Measurements from ENCODE around the gene AHSP. TPM values are rescaled to one million over a fixed set of nuclear protein-coding genes. Genes with fewer than 3 reads are reported as not detected.

Gene AHSP
- total RNA-seq, 4 donors from 2014 or later = 4.7 TPM; not detected in 3

DNA sequence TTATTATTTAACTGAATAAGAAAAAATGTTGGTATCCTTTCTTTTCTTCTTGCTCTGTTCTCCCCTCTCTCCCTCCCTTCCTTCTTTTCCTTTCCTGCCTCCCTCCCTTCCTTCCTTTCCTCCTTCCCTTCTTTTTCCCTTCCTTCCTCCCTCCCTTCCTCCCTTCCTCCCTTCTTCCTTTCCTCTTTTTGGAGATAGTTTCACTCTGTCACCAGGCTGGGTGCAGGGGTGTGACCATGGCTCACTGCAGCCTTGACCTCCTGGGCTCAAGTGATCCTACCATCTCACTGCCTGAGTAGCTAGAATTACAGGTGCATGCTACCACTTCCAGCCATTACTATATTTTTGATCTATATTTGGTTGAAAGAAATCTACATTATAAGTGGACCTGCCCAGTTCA lies 13.8 kb upstream of the AHSP start:
- TF ChIP-seq, protein P1, sequence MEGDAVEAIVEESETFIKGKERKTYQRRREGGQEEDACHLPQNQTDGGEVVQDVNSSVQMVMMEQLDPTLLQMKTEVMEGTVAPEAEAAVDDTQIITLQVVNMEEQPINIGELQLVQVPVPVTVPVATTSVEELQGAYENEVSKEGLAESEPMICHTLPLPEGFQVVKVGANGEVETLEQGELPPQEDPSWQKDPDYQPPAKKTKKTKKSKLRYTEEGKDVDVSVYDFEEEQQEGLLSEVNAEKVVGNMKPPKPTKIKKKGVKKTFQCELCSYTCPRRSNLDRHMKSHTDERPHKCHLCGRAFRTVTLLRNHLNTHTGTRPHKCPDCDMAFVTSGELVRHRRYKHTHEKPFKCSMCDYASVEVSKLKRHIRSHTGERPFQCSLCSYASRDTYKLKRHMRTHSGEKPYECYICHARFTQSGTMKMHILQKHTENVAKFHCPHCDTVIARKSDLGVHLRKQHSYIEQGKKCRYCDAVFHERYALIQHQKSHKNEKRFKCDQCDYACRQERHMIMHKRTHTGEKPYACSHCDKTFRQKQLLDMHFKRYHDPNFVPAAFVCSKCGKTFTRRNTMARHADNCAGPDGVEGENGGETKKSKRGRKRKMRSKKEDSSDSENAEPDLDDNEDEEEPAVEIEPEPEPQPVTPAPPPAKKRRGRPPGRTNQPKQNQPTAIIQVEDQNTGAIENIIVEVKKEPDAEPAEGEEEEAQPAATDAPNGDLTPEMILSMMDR (IDR thresholded peaks at IDR 0.05; ENCODE audit: low read depth) = no peak

DNA sequence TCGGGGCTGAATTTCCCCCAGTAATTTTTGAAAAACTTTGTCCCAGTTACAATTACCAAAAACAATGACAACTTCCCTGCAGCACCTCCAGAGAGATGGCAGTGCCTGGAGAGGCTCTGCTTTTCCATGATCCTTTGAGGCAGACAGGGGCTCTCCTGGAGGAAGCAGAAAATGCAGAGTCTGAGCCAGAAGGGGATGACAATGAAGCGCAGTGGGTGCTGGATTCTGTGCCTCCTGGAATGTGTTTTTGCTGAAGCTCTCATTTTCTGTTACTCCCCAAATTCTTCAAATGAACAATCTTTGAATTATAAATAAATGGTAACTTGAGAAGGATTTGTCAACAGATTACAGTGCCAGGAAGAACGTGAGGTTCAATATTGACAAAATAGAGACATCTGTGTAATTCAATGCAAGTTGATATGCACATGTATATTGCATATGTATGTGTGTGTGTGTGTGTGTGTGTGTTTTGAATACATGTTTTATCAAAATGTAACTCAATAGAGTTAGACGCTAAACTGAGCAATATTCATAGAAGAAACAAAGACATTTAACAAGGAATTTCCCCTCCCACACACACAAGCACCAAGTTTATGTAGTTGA lies 9.8 kb upstream of the AHSP start:
- TF ChIP-seq, protein P1 (IDR thresholded peaks at IDR 0.05; ENCODE audit: low read depth) = no peak

DNA sequence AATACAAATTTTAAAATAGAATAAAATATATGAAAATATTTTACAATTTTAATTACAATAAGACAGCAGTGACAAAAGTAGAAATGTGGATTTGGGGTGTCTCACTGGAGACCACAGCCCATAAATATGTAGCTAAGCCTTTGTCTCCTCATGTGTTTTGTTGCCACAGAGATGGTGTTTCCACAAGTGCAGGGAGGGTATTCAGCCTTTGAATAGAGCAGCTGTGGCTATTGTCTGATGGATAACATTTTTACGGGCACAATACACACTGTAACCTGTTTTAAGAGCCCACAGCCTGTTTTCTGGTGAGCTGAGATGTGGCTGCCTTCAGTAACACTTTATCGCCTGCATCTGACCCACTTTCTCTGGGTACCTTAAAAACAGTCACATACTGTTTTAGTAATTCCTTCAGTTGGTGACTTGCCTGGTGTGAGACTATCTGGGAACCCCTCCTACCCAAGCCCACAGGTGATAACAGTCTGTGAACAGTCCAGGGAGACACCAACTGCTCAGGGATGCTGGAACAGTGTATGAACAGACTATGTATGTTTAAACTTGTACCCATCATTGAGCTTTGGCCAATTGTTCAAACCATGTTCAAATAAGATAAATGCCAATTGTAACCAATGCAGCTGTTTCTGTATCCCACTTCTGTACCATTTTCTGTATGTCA lies 7.8 kb upstream of the AHSP start:
- TF ChIP-seq, protein P1 (IDR thresholded peaks at IDR 0.05; ENCODE audit: low read depth) = no peak

DNA sequence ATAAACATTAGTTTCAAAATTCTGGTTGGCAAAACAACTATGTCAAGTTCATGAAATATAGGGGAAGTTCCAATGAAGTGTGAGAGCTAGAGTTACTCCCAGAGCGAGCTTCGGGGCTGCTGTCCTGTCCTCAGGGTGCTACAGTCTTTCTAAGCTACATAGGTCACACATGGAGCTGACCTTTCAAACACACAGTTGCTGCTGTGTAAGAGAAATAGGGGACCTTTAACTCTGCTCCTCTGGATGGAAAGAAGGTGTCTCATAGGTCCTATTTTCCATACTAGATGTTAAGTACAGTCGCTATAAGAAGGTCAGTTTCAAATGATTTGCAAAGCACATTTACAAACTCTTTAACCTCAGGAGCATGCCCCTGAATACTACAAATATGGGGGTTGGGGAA lies 6.3 kb upstream of the AHSP start:
- TF ChIP-seq, protein P1 (IDR thresholded peaks at IDR 0.05; ENCODE audit: low read depth) = no peak

DNA sequence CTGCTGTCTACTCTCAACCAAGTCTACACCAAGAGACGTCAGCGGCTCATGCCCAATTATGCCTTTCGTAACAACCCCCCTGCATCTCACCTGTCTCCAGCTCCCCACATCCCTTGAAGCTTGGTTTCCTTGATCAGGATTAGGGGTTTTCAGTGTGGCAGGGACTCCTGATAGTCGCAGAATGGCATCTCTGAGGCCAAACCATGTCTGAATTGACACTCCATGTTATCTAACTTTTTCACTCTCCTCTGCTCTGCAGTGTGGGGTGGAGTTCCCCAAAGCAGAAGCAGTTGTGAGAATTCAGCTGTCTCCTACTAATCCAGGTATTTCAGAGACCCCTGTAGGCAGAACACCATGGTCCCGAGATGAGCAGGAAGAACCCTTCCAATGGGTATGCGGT lies 5.6 kb upstream of the AHSP start:
- TF ChIP-seq, protein P1 (IDR thresholded peaks at IDR 0.05; ENCODE audit: low read depth) = no peak

DNA sequence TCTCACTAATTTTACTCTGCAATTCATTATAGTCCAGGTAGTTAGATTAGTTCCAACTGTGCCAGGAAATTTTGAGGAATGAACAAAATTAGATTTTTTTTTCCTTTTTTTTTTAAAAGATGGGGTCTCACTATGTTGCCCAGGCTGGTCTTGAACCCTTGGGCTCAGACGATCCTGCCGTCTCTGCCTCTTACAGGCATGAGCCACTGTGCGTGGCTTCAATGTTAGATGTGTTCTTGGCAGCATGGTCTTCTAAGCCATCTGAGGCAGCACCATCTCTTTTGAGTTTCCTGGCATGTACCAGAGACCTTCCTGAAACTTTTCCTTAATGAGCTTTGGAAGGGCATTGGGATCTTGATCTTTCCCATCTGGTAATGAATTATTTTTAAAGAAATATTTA lies 2.6 kb upstream of the AHSP start:
- TF ChIP-seq, protein P1 (IDR thresholded peaks at IDR 0.05; ENCODE audit: low read depth) = no peak

DNA sequence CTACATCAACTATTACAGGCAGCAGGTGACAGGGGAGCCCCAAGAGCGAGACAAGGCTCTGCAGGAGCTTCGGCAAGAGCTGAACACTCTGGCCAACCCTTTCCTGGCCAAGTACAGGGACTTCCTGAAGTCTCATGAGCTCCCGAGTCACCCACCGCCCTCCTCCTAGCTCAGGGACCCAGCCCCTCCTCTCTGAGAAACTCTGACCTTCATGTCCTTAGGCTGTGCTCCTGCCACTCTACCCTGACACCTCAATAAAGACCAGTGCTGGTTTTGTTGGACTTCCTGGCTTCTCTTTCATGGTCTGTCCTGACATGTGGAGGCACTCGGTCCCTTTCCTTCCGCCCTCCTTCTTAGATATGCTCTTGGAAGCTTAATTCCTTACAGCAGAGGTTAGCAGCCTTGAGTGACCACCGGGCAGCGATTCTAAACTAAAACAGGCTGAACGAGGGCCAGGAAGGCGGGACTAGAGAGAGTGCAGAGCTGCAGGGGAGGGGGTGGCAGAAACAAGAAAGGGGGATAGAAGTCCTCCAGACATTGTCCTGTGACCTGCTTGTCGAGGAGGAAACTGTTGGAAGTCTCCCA lies 915 bp downstream of the AHSP start:
- TF ChIP-seq, protein P1 (IDR thresholded peaks at IDR 0.05; ENCODE audit: low read depth) = no peak

Measured in subcutaneous adipose tissue (tissue), 4 donors.